Upper lobe of right lung (tissue), 1 donor: ENCODE measurements around the gene ZBTB9. TPM values are rescaled to one million over a fixed set of nuclear protein-coding genes. Genes with fewer than 3 reads are reported as not detected.

Source experiments
- ATAC-seq: fragments of 200-7000 bp; cut with Tn5 transposase; one replicate; pipeline ENCODE4 v1.9.1; 2020; ENCODE audit warnings: mild to moderate bottlenecking, moderate library complexity
- DNase-seq: peaks from one replicate; pipeline ENCODE4 v3.0.0-alpha.2; 2020
- H3K27ac ChIP-seq: fragments of 200-600 bp; one replicate; pipeline ENCODE4 v1.8.0; 2022
- H3K27me3 ChIP-seq: fragments of 200-600 bp; one replicate; pipeline ENCODE4 v1.8.0; 2022; ENCODE audit warnings: mild to moderate bottlenecking
- H3K36me3 ChIP-seq: fragments of 200-600 bp; one replicate; pipeline ENCODE4 v1.8.0; 2022
- H3K4me1 ChIP-seq: fragments of 200-600 bp; one replicate; pipeline ENCODE4 v1.8.0; 2022
- H3K4me3 ChIP-seq: fragments of 200-600 bp; one replicate; pipeline ENCODE4 v1.8.0; 2022; ENCODE audit warnings: mild to moderate bottlenecking
- H3K9me3 ChIP-seq: fragments of 200-600 bp; one replicate; pipeline ENCODE4 v1.8.0; 2022
- intact Hi-C: fragments of 100-400 bp; cut with DNase I; formaldehyde crosslinking; loops from one replicate; pipeline ENCODE4 v1.11.0; 2022
- long read RNA-seq: library from polyadenylated mRNA; unstranded; transcript quantifications from one replicate; pipeline ENCODE4 v2.0.0, GENCODE V29; 2021
- total RNA-seq: library from RNA; stranded (reverse); fragmentation: NEBNext Ultra II Directional; extraction: Animal tissue kit (Norgen Biotek cat#: 25700); gene quantifications from one replicate; pipeline ENCODE4 v1.2.1, GENCODE V29; 2021
- TF ChIP-seq, protein P1 (sequence below): fragments of 200-600 bp; IDR thresholded peaks from one replicate; pipeline ENCODE4 v1.8.0; 2022; ENCODE audit warnings: antibody characterized with exemption
- donor health status: DM: no; HTN: yes; CAD: no; lungs with severe emphysema.

The ZBTB9 gene, protein sequence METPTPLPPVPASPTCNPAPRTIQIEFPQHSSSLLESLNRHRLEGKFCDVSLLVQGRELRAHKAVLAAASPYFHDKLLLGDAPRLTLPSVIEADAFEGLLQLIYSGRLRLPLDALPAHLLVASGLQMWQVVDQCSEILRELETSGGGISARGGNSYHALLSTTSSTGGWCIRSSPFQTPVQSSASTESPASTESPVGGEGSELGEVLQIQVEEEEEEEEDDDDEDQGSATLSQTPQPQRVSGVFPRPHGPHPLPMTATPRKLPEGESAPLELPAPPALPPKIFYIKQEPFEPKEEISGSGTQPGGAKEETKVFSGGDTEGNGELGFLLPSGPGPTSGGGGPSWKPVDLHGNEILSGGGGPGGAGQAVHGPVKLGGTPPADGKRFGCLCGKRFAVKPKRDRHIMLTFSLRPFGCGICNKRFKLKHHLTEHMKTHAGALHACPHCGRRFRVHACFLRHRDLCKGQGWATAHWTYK
- 5.8 TPM for total RNA-seq
- long read RNA-seq, transcript ZBTB9-201 (2 exons, 2,716 nt): major isoform, 26 of 30 reads
- long read RNA-seq, partial matches to known transcripts: 0 of 30 reads
- long read RNA-seq, other reads (novel, unspliced or antisense): 4 of 30 reads

GRCh38 chr6:33454009-33454946, at the start of gene ZBTB9:
TSS of gene ZBTB9 (plus strand) at chr6:33454576. CDS start at chr6:33455101, 525 bp downstream.
- ATAC-seq (peak; percentile 99), DNase-seq (peak; percentile 98)
- TF ChIP-seq, protein P1, sequence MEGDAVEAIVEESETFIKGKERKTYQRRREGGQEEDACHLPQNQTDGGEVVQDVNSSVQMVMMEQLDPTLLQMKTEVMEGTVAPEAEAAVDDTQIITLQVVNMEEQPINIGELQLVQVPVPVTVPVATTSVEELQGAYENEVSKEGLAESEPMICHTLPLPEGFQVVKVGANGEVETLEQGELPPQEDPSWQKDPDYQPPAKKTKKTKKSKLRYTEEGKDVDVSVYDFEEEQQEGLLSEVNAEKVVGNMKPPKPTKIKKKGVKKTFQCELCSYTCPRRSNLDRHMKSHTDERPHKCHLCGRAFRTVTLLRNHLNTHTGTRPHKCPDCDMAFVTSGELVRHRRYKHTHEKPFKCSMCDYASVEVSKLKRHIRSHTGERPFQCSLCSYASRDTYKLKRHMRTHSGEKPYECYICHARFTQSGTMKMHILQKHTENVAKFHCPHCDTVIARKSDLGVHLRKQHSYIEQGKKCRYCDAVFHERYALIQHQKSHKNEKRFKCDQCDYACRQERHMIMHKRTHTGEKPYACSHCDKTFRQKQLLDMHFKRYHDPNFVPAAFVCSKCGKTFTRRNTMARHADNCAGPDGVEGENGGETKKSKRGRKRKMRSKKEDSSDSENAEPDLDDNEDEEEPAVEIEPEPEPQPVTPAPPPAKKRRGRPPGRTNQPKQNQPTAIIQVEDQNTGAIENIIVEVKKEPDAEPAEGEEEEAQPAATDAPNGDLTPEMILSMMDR: no peak
- H3K36me3 ChIP-seq: no peaks in the 10 kb centered on the region
- intact Hi-C loops: no loop called here
- H3K27me3 ChIP-seq: no peaks in the 10 kb centered on the region
- peaks cover 15% of the 10 kb centered on the region for H3K4me1 ChIP-seq
- H3K27ac ChIP-seq: peak within 1 kb of the TSS; percentile 86
- no peaks in the 10 kb centered on the region for H3K9me3 ChIP-seq
- peak within 1 kb of the TSS; percentile 95 for H3K4me3 ChIP-seq

GRCh38 chr6:33404884-33405283, 49.5 kb upstream of the ZBTB9 start:
- no peak overlapping the region for H3K4me3 ChIP-seq
- no peaks in the 10 kb centered on the region for H3K4me1 ChIP-seq
- no peaks in the 10 kb centered on the region for H3K27me3 ChIP-seq
- H3K27ac ChIP-seq: no peak overlapping the region
- H3K9me3 ChIP-seq: no peaks in the 10 kb centered on the region
- intact Hi-C loops: no loop called here
- ATAC-seq (no peak), DNase-seq (no peak)
- no peaks in the 10 kb centered on the region for H3K36me3 ChIP-seq
- TF ChIP-seq, protein P1: no peak

- H3K27ac ChIP-seq: no peak overlapping the region
- H3K27me3 ChIP-seq: no peaks in the 10 kb centered on the region
- TF ChIP-seq, protein P1: no peak
- H3K36me3 ChIP-seq: no peaks in the 10 kb centered on the region
- intact Hi-C loops: no loop called here
- no peaks in the 10 kb centered on the region for H3K9me3 ChIP-seq
- DNase-seq (no peak), ATAC-seq (no peak)
- no peak overlapping the region for H3K4me3 ChIP-seq
- H3K4me1 ChIP-seq: no peaks in the 10 kb centered on the region
These were observed 48.9 kb upstream of the ZBTB9 start for GRCh38 chr6:33405386-33405940.

GRCh38 chr6:33406126-33406525, 48.2 kb upstream of the ZBTB9 start:
- Histone ChIP-seq H3K27ac (no peak overlapping the region), H3K4me1 (no peaks in the 10 kb centered on the region), H3K27me3 (no peaks in the 10 kb centered on the region), H3K4me3 (no peak overlapping the region), H3K36me3 (no peaks in the 10 kb centered on the region), H3K9me3 (no peaks in the 10 kb centered on the region)
- intact Hi-C loops: no loop called here
- TF ChIP-seq, protein P1: no peak
- no peak for DNase-seq
- ATAC-seq: no peak

DNA sequence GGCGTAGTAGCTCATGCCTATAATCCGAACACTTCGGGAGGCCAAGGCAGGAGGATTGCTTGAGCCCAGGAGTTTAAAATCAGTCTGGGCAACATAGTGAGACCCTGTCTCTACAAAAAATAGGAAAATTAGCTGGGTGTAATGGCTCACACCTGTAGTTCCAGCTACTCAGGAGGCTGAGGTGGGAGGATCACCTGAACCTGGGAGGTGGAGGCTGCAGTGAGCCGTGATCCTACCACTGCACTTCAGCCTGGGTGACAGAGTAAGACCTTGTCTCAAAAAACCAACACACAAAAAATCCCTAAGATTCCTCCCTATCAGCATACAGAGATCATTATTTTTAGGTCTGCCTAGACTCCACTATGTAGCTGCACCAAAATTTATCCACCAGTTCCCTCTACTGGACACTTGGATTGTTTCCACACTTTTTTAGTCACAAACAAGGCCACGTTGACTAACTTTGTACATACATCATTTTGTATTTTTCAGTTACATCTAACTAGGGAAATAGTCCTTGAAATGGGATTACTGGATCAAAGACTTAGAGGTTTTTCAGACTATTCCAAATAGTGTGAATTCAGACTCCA, 47.2 kb upstream of the ZBTB9 start:
- Histone ChIP-seq H3K27ac (no peak overlapping the region), H3K9me3 (no peaks in the 10 kb centered on the region), H3K36me3 (no peaks in the 10 kb centered on the region), H3K4me3 (no peak overlapping the region), H3K27me3 (no peaks in the 10 kb centered on the region), H3K4me1 (peaks cover 8% of the 10 kb centered on the region)
- intact Hi-C loops: no loop called here
- DNase-seq (no peak), ATAC-seq (no peak)
- TF ChIP-seq, protein P1: peak; percentile 10
